Dermis lymphatic vessel endothelial cell (primary cell): ENCODE measurements around the gene EPB41L2. TPM values are rescaled to one million over a fixed set of nuclear protein-coding genes. Genes with fewer than 3 reads are reported as not detected.

Experiments
- total RNA-seq: library from RNA; depleted of rRNA; stranded (reverse); fragments of >200 nt; gene quantifications from 2 replicates; pipeline ENCODE4 v1.2.1, GENCODE V29; 2014

The EPB41L2 gene
- total RNA-seq: 196 and 213 TPM in 2 replicates

GRCh38 chr6:131063028-131063763, at the start of gene EPB41L2:
EPB41L2 (minus strand) TSS chr6:131063245; CDS start chr6:130956485, 106,760 bp downstream.

GRCh38 chr6:130827247-130828149, 235.5 kb downstream of the EPB41L2 start, which contains the start of gene SMLR1:
SMLR1 (plus strand) TSS chr6:130827406; CDS start chr6:130827414, 8 bp downstream.

Other genes with a start within 250 kb of the EPB41L2 start
- not detected in 2 replicates for gene SMLR1, start 235.8 kb downstream of the EPB41L2 start, total RNA-seq
- gene AKAP7, start 72.2 kb upstream of the EPB41L2 start, total RNA-seq: 3.0 TPM in 2 replicates